Peyer's patch (tissue), 4 donors: Measurements from ENCODE around the gene ZNF428.

Experiments used
- CTCF ChIP-seq, 6 experiments: fragments of 450-650 bp in 4 of 6; fragments of 200-600 bp in 2 of 6; sonication (generic) in 1 of 6; IDR thresholded peaks; one replicate each; pipeline ENCODE4 v1.5.1; 2017 to 2019; ENCODE audit warnings: antibody characterized with exemption in 6 of 6, mild to moderate bottlenecking in 3 of 6, moderate library complexity in 1 of 6
- POLR2A ChIP-seq, 2 donors: fragments of 450-650 bp; IDR thresholded peaks; one replicate each; pipeline ENCODE4 v1.5.1; 2017; ENCODE audit warnings: antibody characterized with exemption in 2 of 2, mild to moderate bottlenecking in 2 of 2, moderate library complexity in 2 of 2

GRCh38 chr19:43598445-43599240 is 20.8 kb downstream of the ZNF428 start:
- TF ChIP-seq CTCF (IDR thresholded peaks at IDR 0.05): no peak
- TF ChIP-seq POLR2A (IDR thresholded peaks at IDR 0.05): no peak
